NB4 (cell line): ENCODE results near the gene CCL27.

ENCODE experiments used
- TF ChIP-seq, protein P1 (sequence below): IDR thresholded peaks from 2 replicates; pipeline ENCODE4 v1.6.1; 2011; ENCODE audit warnings: low read depth, low read length
- TF ChIP-seq, protein P2 (sequence below): IDR thresholded peaks from one replicate; pipeline ENCODE4 v1.5.1; 2012; ENCODE audit warnings: low read depth, low read length

DNA sequence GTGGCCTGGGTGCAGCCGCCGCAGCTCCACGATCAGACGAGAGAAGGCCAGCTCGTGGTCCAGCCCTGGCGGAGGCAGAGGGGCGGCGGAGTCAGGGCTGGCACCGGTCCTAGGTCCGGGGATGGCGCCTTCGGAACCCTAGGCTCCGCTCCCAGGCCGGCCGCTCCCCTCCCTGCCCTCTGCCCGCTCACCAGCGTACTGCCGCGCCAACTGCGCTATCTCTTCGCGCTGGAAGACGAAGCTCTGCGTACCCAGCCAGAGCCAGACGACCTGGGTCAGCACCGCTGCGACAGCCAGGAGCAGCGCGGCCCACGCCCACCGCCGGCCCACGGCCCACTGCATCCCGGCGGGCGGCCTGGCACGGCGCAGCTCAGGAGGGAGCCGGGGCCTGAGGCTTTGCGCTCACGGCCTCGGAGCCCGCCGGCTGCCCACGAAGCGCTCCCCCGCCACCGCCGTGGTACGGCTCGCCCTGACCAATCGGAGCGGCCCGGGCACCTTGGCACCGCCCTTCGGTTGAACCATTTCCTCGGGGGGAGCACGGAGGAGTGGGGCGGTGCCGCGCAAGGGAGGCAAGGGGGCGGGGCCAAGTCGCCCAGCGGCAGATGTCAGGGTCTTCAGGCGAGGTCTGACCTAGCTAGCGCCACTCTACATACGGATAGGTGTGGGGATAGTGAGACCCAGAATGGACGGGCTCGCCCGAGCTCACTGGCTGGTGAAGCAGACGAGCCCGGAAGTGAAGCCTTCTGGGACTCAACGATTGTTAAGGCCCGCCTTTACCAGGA, 24.9 kb downstream of the CCL27 start, which contains the start of gene SIGMAR1:
- TF ChIP-seq, protein P1, sequence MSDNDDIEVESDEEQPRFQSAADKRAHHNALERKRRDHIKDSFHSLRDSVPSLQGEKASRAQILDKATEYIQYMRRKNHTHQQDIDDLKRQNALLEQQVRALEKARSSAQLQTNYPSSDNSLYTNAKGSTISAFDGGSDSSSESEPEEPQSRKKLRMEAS, result peak; percentile 50; the same call in 1 of the 2 replicates
- TF ChIP-seq, protein P2, sequence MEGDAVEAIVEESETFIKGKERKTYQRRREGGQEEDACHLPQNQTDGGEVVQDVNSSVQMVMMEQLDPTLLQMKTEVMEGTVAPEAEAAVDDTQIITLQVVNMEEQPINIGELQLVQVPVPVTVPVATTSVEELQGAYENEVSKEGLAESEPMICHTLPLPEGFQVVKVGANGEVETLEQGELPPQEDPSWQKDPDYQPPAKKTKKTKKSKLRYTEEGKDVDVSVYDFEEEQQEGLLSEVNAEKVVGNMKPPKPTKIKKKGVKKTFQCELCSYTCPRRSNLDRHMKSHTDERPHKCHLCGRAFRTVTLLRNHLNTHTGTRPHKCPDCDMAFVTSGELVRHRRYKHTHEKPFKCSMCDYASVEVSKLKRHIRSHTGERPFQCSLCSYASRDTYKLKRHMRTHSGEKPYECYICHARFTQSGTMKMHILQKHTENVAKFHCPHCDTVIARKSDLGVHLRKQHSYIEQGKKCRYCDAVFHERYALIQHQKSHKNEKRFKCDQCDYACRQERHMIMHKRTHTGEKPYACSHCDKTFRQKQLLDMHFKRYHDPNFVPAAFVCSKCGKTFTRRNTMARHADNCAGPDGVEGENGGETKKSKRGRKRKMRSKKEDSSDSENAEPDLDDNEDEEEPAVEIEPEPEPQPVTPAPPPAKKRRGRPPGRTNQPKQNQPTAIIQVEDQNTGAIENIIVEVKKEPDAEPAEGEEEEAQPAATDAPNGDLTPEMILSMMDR, result no peak
